Measurements from ENCODE around the gene DDX56. TPM values are rescaled to one million over a fixed set of nuclear protein-coding genes. Genes with fewer than 3 reads are reported as not detected.

Gene DDX56
- total and polyA plus RNA-seq, 2 of the 13 experiments (the other 11 are each of a cell fraction or from before 2014, with no cell fraction given) = 82.6 to 120 TPM

DNA sequence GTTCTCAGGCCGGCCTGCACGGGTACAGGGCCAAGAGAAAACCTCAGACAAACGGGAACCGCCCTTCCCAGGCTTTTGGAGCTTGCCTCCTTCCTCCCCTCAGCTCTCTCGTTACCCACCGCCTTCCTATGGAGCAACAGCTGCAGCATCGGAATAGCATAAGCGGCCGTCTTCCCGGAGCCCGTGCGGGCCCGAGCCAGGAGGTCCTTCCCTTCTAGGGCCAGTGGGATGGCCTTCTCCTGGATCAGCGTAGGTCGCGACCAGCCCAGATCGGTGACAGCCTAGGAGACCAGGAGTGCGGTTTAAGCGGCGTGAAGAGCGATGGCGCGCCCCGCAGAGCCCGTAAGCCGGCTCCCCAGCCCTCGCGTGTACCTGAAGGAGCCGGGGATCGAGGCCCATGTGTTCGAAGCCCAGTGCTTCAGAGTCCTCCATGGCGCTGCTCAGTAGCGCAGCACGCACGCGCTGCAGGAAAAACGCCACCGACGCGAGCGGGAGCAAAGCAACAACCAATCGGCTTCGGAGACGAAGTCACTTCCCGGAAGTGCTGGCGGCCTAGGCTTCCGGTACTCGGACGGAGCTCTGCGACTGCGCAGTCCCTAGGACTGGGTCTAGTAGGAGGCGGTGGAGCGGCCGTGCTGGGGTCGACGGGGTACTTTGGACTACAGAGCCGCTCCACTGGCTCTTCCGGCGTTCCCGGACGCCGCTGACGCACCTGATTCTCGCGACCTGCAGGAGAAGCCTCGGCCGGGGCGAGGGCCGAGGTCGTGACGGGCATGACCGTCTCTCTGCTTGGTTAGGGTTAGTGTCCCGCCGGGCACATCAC is at the start of gene DDX56 (continued):
- TF ChIP-seq ZNF333 (CRISPR knock-in tag; IDR thresholded peaks at IDR 0.05; ENCODE audit: borderline replicate concordance) (peak; percentile 13; the same call in 1 of the 2 replicates), HNF4G (IDR thresholded peaks at IDR 0.05; ENCODE audit: borderline replicate concordance, low read depth, low read length) (peak; percentile 69; the same call in 1 of the 2 replicates), HNF4G (CRISPR knock-in tag; IDR thresholded peaks at IDR 0.05; ENCODE audit: borderline replicate concordance, low read depth) (peak; percentile 53), SOX13 (IDR thresholded peaks at IDR 0.05) (no peak), SOX13 (CRISPR knock-in tag; conservative IDR thresholded peaks at IDR 0.05 in 1 of 2, IDR thresholded peaks at IDR 0.05 in 1 of 2) (no peak; a peak in 1 of 4 replicates), ZFP37 (CRISPR knock-in tag; IDR thresholded peaks at IDR 0.05; ENCODE audit: borderline replicate concordance) (peak; percentile 98), KDM6A (CRISPR knock-in tag; IDR thresholded peaks at IDR 0.05; ENCODE audit: low read depth) (no peak), REL (CRISPR knock-in tag; conservative IDR thresholded peaks at IDR 0.05) (peak; percentile 89; the same call in 1 of the 2 replicates), KDM5B (CRISPR knock-in tag; IDR thresholded peaks at IDR 0.05; ENCODE audit: borderline replicate concordance) (peak; percentile 90), PCBP2 (optimal IDR thresholded peaks at IDR 0.05; ENCODE audit: low read depth, low read length, poor library complexity, severe bottlenecking) (no peak), NFYC (CRISPR knock-in tag; IDR thresholded peaks at IDR 0.05) (peak; percentile 94), DNMT3B (CRISPR knock-in tag; conservative IDR thresholded peaks at IDR 0.05) (peak; percentile 91; the same call in 1 of the 2 replicates), ZNF501 (CRISPR knock-in tag; IDR thresholded peaks at IDR 0.05) (peak; percentile 84; the same call in 1 of the 2 replicates), HMG20A (CRISPR knock-in tag; IDR thresholded peaks at IDR 0.05; ENCODE audit: borderline replicate concordance) (no peak), ZNF354B (CRISPR knock-in tag; IDR thresholded peaks at IDR 0.05) (no peak)
- TF ChIP-seq, protein P1, sequence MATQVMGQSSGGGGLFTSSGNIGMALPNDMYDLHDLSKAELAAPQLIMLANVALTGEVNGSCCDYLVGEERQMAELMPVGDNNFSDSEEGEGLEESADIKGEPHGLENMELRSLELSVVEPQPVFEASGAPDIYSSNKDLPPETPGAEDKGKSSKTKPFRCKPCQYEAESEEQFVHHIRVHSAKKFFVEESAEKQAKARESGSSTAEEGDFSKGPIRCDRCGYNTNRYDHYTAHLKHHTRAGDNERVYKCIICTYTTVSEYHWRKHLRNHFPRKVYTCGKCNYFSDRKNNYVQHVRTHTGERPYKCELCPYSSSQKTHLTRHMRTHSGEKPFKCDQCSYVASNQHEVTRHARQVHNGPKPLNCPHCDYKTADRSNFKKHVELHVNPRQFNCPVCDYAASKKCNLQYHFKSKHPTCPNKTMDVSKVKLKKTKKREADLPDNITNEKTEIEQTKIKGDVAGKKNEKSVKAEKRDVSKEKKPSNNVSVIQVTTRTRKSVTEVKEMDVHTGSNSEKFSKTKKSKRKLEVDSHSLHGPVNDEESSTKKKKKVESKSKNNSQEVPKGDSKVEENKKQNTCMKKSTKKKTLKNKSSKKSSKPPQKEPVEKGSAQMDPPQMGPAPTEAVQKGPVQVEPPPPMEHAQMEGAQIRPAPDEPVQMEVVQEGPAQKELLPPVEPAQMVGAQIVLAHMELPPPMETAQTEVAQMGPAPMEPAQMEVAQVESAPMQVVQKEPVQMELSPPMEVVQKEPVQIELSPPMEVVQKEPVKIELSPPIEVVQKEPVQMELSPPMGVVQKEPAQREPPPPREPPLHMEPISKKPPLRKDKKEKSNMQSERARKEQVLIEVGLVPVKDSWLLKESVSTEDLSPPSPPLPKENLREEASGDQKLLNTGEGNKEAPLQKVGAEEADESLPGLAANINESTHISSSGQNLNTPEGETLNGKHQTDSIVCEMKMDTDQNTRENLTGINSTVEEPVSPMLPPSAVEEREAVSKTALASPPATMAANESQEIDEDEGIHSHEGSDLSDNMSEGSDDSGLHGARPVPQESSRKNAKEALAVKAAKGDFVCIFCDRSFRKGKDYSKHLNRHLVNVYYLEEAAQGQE (IDR thresholded peaks at IDR 0.05; ENCODE audit: borderline replicate concordance in 1 of 2, low read depth in 1 of 2, low read length in 2 of 2) = 0 out of 4 replicates have a peak, but pooled peaks of 1 of the 2 experiments have one; percentile 17
- TF ChIP-seq, protein P2, sequence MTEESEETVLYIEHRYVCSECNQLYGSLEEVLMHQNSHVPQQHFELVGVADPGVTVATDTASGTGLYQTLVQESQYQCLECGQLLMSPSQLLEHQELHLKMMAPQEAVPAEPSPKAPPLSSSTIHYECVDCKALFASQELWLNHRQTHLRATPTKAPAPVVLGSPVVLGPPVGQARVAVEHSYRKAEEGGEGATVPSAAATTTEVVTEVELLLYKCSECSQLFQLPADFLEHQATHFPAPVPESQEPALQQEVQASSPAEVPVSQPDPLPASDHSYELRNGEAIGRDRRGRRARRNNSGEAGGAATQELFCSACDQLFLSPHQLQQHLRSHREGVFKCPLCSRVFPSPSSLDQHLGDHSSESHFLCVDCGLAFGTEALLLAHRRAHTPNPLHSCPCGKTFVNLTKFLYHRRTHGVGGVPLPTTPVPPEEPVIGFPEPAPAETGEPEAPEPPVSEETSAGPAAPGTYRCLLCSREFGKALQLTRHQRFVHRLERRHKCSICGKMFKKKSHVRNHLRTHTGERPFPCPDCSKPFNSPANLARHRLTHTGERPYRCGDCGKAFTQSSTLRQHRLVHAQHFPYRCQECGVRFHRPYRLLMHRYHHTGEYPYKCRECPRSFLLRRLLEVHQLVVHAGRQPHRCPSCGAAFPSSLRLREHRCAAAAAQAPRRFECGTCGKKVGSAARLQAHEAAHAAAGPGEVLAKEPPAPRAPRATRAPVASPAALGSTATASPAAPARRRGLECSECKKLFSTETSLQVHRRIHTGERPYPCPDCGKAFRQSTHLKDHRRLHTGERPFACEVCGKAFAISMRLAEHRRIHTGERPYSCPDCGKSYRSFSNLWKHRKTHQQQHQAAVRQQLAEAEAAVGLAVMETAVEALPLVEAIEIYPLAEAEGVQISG (CRISPR knock-in tag; IDR thresholded peaks at IDR 0.05) = peak; percentile 95
- TF ChIP-seq, protein P3, sequence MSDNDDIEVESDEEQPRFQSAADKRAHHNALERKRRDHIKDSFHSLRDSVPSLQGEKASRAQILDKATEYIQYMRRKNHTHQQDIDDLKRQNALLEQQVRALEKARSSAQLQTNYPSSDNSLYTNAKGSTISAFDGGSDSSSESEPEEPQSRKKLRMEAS (IDR thresholded peaks at IDR 0.05) = peak; percentile 99
- TF ChIP-seq, protein P4, sequence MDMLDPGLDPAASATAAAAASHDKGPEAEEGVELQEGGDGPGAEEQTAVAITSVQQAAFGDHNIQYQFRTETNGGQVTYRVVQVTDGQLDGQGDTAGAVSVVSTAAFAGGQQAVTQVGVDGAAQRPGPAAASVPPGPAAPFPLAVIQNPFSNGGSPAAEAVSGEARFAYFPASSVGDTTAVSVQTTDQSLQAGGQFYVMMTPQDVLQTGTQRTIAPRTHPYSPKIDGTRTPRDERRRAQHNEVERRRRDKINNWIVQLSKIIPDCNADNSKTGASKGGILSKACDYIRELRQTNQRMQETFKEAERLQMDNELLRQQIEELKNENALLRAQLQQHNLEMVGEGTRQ (IDR thresholded peaks at IDR 0.05; ENCODE audit: low read depth, low read length) = no peak
- TF ChIP-seq, protein P4 (CRISPR knock-in tag; IDR thresholded peaks at IDR 0.05; ENCODE audit: borderline replicate concordance) = no peak

Data from HepG2 (cell line).